ENCODE measurements around the gene SGSM1.

DNA sequence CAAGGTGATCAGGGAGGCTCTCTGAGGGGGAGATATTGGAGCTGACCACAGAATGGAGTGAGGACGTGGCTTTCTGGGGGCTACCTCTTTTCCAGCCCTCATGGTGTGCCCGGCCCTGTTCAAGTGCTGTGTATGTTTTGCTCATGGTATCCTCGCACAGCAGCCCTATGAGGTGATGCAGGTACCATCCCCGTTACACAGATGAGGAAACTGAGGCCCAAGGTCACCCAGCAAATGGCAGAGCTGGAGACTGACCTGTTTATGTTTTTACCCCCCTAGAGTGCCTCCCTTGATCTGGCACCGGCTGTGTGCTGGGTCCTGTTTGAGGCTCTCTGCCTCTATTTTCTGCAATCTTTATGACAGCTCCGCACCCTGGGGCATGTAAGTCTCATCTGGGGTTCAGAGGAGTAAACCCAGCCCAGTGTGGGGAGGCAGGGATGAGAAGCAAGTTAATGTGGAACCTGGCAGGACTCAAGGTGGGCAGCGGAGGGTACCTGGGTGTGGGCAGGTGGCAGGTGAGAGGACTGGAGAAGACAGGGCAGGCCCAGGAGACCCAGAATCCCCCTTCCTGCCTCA lies 20.8 kb downstream of the SGSM1 start:
- TF ChIP-seq CTCF (IDR thresholded peaks at IDR 0.05; ENCODE audit: low read depth, low read length, poor library complexity, severe bottlenecking) (no peak), EZH2phosphoT487 (IDR thresholded peaks at IDR 0.05; ENCODE audit: borderline replicate concordance, low read length) (no peak)

Measured in DOHH2 (cell line).